Neural progenitor cell (in vitro differentiated cells): ENCODE data around the gene MAP3K1. TPM values are rescaled to one million over a fixed set of nuclear protein-coding genes. Genes with fewer than 3 reads are reported as not detected.

Experiments
- DNase-seq: peaks from one replicate; pipeline ENCODE4 v3.0.0-alpha.2; 2016; ENCODE audit warnings: low spot score
- H2AFZ ChIP-seq: fragments of 200-600 bp; sonication (generic); replicated peaks from 2 replicates; pipeline ENCODE4 v1.6.1; 2016; ENCODE audit warnings: antibody characterized with exemption
- H3F3A ChIP-seq: fragments of 200-600 bp; sonication (generic); 2 replicates; pipeline ENCODE4 v1.6.1; 2016; ENCODE audit warnings: antibody characterized with exemption, low read depth
- H3K27ac ChIP-seq: fragments of 200-600 bp; sonication (generic); 2 replicates; pipeline ENCODE4 v1.5.1; 2016; ENCODE audit warnings: mild to moderate bottlenecking
- H3K27me3 ChIP-seq: fragments of 200-600 bp; sonication (generic); 2 replicates; pipeline ENCODE4 v1.6.1; 2016; ENCODE audit warnings: mild to moderate bottlenecking, moderate library complexity
- H3K36me3 ChIP-seq: fragments of 200-600 bp; sonication (generic); 2 replicates; pipeline ENCODE4 v1.5.1; 2016
- H3K4me1 ChIP-seq: fragments of 200-600 bp; sonication (generic); 2 replicates; pipeline ENCODE4 v1.6.1; 2016; ENCODE audit warnings: mixed run types
- H3K4me2 ChIP-seq: fragments of 200-600 bp; sonication (generic); 2 replicates; pipeline ENCODE4 v1.6.1; 2016
- H3K4me3 ChIP-seq: fragments of 200-600 bp; sonication (generic); 2 replicates; pipeline ENCODE4 v1.5.1; 2016
- H3K79me2 ChIP-seq: fragments of 200-600 bp; sonication (generic); 2 replicates; pipeline ENCODE4 v1.6.1; 2016; ENCODE audit warnings: low read depth
- H3K9ac ChIP-seq: fragments of 200-600 bp; sonication (generic); 2 replicates; pipeline ENCODE4 v1.6.1; 2016
- H3K9me3 ChIP-seq: fragments of 200-600 bp; sonication (generic); 2 replicates; pipeline ENCODE4 v1.5.1; 2016; ENCODE audit warnings: low read depth
- H4K20me1 ChIP-seq: fragments of 200-600 bp; sonication (generic); 2 replicates; pipeline ENCODE4 v1.6.1; 2016; ENCODE audit warnings: low read depth
- H3K27ac Mint-ChIP-seq: 3 replicates; pipeline ENCODE4 v1.8.0; 2021; ENCODE audit warnings: mixed read lengths
- H3K27me3 Mint-ChIP-seq: 2 replicates; pipeline ENCODE4 v1.8.0; 2022; ENCODE audit warnings: low read depth, mild to moderate bottlenecking, inconsistent platforms, moderate library complexity, mixed read lengths; ENCODE audit not compliant: insufficient read depth
- H3K36me3 Mint-ChIP-seq: 3 replicates; pipeline ENCODE4 v1.8.0; 2021; ENCODE audit warnings: mixed read lengths
- H3K4me1 Mint-ChIP-seq: 3 replicates; pipeline ENCODE4 v1.8.0; 2021; ENCODE audit warnings: mixed read lengths
- H3K4me3 Mint-ChIP-seq: 3 replicates; pipeline ENCODE4 v1.8.0; 2021; ENCODE audit warnings: mild to moderate bottlenecking, moderate library complexity, mixed read lengths
- H3K9me3 Mint-ChIP-seq: 3 replicates; pipeline ENCODE4 v1.8.0; 2020; ENCODE audit warnings: mixed read lengths
- EZH2 ChIP-seq: fragments of 200-600 bp; sonication (generic); IDR thresholded peaks from 2 replicates; pipeline ENCODE4 v1.6.1; 2017; ENCODE audit warnings: antibody characterized with exemption, mild to moderate bottlenecking, moderate library complexity
- EZH2phosphoT487 ChIP-seq: fragments of 200-600 bp; sonication (generic); IDR thresholded peaks from 2 replicates; pipeline ENCODE4 v1.6.1; 2017; ENCODE audit warnings: antibody characterized with exemption
- total RNA-seq: library from RNA; depleted of rRNA; stranded (reverse); fragments of >200 nt; gene quantifications from 2 replicates; pipeline ENCODE4 v1.2.3, GENCODE V29; 2015; ENCODE audit warnings: low replicate concordance
- TF ChIP-seq, protein P1 (sequence below): fragments of 200-600 bp; sonication (generic); IDR thresholded peaks from 2 replicates; pipeline ENCODE4 v1.5.1; 2017; ENCODE audit warnings: antibody characterized with exemption, mild to moderate bottlenecking

MAP3K1 gene
- total RNA-seq, 1 donor from 2014 or later, result 22.2 TPM

DNA sequence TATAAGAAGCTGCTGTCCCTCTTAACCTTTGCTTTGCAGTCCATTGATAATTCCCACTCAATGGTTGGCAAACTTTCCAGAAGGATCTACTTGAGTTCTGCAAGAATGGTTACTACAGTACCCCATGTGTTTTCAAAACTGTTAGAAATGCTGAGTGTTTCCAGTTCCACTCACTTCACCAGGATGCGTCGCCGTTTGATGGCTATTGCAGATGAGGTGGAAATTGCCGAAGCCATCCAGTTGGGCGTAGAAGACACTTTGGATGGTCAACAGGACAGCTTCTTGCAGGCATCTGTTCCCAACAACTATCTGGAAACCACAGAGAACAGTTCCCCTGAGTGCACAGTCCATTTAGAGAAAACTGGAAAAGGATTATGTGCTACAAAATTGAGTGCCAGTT, 66.2 kb downstream of the MAP3K1 start:
- no peaks in the 10 kb centered on the region for H3K9me3 Mint-ChIP-seq
- Histone ChIP-seq H3K4me2 (no peak overlapping the region), H3K4me3 (no peak overlapping the region), H3K36me3 (peaks cover 7% of the 10 kb centered on the region), H3K9ac (no peak overlapping the region), H3K4me1 (no peaks in the 10 kb centered on the region), H3F3A (no peaks in the 10 kb centered on the region), H3K79me2 (no peaks in the 10 kb centered on the region), H3K9me3 (no peaks in the 10 kb centered on the region), H4K20me1 (no peaks in the 10 kb centered on the region), H3K27ac (no peak overlapping the region), H3K27me3 (no peaks in the 10 kb centered on the region), H2AFZ (no peak overlapping the region)
- no peak overlapping the region for H3K4me3 Mint-ChIP-seq
- TF ChIP-seq EZH2 (no peak), EZH2phosphoT487 (no peak)
- TF ChIP-seq, protein P1, sequence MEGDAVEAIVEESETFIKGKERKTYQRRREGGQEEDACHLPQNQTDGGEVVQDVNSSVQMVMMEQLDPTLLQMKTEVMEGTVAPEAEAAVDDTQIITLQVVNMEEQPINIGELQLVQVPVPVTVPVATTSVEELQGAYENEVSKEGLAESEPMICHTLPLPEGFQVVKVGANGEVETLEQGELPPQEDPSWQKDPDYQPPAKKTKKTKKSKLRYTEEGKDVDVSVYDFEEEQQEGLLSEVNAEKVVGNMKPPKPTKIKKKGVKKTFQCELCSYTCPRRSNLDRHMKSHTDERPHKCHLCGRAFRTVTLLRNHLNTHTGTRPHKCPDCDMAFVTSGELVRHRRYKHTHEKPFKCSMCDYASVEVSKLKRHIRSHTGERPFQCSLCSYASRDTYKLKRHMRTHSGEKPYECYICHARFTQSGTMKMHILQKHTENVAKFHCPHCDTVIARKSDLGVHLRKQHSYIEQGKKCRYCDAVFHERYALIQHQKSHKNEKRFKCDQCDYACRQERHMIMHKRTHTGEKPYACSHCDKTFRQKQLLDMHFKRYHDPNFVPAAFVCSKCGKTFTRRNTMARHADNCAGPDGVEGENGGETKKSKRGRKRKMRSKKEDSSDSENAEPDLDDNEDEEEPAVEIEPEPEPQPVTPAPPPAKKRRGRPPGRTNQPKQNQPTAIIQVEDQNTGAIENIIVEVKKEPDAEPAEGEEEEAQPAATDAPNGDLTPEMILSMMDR, result no peak
- peaks cover 28% of the 10 kb centered on the region for H3K36me3 Mint-ChIP-seq
- H3K4me1 Mint-ChIP-seq, result no peaks in the 10 kb centered on the region
- H3K27me3 Mint-ChIP-seq, result no peaks in the 10 kb centered on the region
- no peak for DNase-seq
- H3K27ac Mint-ChIP-seq, result no peak overlapping the region

DNA sequence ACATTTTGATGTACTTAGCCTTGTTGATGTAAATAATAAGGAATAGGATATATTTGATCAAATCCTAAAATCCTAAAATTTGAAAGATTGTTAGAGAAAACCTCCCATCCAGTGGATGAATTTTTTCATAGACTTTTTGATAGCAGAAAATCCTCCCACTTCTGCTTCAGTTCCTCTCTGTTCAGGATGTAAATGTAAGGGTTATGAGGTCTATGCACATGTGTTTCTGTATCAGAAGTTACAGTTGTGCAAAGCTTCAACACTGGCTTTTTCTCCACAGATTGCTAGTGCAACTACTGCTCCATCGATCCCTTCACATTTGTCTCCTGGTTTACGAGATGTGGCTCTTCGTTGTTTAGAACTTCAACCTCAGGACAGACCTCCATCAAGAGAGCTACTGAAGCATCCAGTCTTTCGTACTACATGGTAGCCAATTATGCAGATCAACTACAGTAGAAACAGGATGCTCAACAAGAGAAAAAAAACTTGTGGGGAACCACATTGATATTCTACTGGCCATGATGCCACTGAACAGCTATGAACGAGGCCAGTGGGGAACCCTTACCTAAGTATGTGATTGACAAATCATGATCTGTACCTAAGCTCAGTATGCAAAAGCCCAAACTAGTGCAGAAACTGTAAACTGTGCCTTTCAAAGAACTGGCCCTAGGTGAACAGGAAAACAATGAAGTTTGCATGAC, 78.1 kb downstream of the MAP3K1 start:
- H3K9ac ChIP-seq, result no peak overlapping the region
- no peaks in the 10 kb centered on the region for H3K79me2 ChIP-seq
- H2AFZ ChIP-seq, result no peak overlapping the region
- H3K4me3 ChIP-seq, result no peak overlapping the region
- H3K9me3 ChIP-seq, result no peaks in the 10 kb centered on the region
- H3K9me3 Mint-ChIP-seq, result peaks cover 6% of the 10 kb centered on the region
- no peaks in the 10 kb centered on the region for H3F3A ChIP-seq
- H3K27me3 ChIP-seq, result no peaks in the 10 kb centered on the region
- no peak overlapping the region for H3K27ac ChIP-seq
- H4K20me1 ChIP-seq, result no peaks in the 10 kb centered on the region
- no peak overlapping the region for H3K27ac Mint-ChIP-seq
- no peaks in the 10 kb centered on the region for H3K4me1 ChIP-seq
- no peak overlapping the region for H3K4me2 ChIP-seq
- no peak for DNase-seq
- no peaks in the 10 kb centered on the region for H3K4me1 Mint-ChIP-seq
- TF ChIP-seq EZH2, result no peak
- TF ChIP-seq, protein P1, result no peak
- no peak for TF ChIP-seq EZH2phosphoT487
- H3K36me3 ChIP-seq, result peaks cover 5% of the 10 kb centered on the region
- no peak overlapping the region for H3K4me3 Mint-ChIP-seq
- H3K36me3 Mint-ChIP-seq, result peaks cover 40% of the 10 kb centered on the region
- H3K27me3 Mint-ChIP-seq, result no peaks in the 10 kb centered on the region

DNA sequence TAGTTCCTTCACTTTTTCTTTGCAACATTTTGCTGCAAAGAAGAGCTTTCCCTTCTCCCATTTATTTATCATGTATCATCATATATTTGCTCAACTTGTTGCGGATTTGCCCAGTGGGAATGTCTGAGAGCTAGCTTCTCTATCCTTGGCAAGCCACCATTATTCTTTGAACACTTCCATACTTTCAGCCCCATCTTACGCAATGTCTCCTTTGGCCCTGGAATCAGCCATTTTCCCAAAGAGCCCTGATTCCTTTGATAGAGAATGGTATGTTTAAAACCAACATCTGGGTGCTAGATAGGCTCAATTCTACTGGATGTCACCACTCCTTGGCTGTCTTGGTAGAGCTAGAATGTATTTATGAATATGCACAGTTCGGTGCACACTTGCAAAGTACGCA, 81.4 kb downstream of the MAP3K1 start:
- H3K36me3 Mint-ChIP-seq, result peaks cover 20% of the 10 kb centered on the region
- H3K36me3 ChIP-seq, result peaks cover 5% of the 10 kb centered on the region
- no peaks in the 10 kb centered on the region for H3K79me2 ChIP-seq
- H3F3A ChIP-seq, result no peaks in the 10 kb centered on the region
- no peaks in the 10 kb centered on the region for H3K4me1 Mint-ChIP-seq
- no peaks in the 10 kb centered on the region for H3K9me3 Mint-ChIP-seq
- H3K4me3 ChIP-seq, result no peak overlapping the region
- no peaks in the 10 kb centered on the region for H3K27me3 ChIP-seq
- no peak overlapping the region for H3K4me2 ChIP-seq
- H3K27ac ChIP-seq, result no peak overlapping the region
- no peaks in the 10 kb centered on the region for H3K9me3 ChIP-seq
- no peak overlapping the region for H3K4me3 Mint-ChIP-seq
- no peaks in the 10 kb centered on the region for H3K4me1 ChIP-seq
- no peak overlapping the region for H2AFZ ChIP-seq
- DNase-seq, result no peak
- no peaks in the 10 kb centered on the region for H4K20me1 ChIP-seq
- TF ChIP-seq, protein P1, result no peak
- TF ChIP-seq EZH2phosphoT487, result no peak
- TF ChIP-seq EZH2, result no peak
- no peaks in the 10 kb centered on the region for H3K27me3 Mint-ChIP-seq
- no peak overlapping the region for H3K9ac ChIP-seq
- H3K27ac Mint-ChIP-seq, result no peak overlapping the region
